GM21619 (cell line): ENCODE measurements around the gene ECM1.

Source experiments
- ATAC-seq: cut with Tn5 transposase; IDR thresholded peaks from one replicate; pipeline ENCODE4 v1.9.1; 2021; ENCODE audit not compliant: unreplicated experiment

Gene ECM1

GRCh38 chr1:150557065-150557600, 49.2 kb downstream of the ECM1 start:
- no peak for ATAC-seq

GRCh38 chr1:150557813-150558212, 49.9 kb downstream of the ECM1 start:
- ATAC-seq: no peak

DNA sequence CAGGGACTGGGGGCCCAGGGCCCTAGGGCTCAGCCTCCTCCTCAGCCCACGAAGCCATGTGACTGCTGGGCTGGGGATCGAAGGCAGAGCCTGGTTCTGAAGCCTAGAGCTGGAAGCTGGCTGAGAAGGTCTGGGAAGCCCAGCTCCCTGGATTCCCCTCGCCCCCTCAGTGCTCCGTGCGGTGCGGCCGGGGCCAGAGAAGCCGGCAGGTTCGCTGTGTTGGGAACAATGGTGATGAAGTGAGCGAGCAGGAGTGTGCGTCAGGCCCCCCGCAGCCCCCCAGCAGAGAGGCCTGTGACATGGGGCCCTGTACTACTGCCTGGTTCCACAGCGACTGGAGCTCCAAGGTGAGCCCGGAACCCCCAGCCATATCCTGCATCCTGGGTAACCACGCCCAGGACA, 50.4 kb downstream of the ECM1 start:
- no peak for ATAC-seq

DNA sequence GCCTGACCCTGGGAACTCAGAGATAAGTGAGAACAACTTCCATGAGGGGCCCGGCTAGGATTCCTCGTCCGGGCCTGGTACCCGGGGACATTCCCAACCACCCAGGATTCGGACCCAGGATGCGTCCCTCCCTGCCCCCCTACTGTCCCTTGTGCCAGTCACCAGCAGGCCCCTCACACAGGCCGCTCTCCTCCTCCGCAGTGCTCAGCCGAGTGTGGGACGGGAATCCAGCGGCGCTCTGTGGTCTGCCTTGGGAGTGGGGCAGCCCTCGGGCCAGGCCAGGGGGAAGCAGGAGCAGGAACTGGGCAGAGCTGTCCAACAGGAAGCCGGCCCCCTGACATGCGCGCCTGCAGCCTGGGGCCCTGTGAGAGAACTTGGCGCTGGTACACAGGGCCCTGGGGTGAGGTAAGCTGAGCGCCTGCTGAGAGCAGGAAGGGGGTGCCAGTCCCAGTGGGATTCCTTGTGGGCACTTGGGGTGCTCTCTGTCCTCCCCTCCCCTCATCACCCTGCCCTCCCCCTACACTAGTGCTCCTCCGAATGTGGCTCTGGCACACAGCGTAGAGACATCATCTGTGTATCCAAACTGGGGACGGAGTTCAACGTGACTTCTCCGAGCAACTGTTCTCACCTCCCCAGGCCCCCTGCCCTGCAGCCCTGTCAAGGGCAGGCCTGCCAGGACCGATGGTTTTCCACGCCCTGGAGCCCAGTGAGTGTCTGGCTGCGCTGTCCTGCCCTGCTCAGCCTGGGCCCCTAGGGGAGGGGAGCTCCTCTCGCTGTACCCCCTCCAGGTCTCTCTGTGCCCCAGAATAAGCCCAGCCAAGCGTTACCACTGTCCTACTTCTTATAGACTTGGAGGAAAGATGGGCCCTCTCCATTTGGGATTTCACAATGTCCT, 51.1 kb downstream of the ECM1 start:
- no peak for ATAC-seq

GRCh38 chr1:150559656-150560010, 51.7 kb downstream of the ECM1 start:
- no peak for ATAC-seq

DNA sequence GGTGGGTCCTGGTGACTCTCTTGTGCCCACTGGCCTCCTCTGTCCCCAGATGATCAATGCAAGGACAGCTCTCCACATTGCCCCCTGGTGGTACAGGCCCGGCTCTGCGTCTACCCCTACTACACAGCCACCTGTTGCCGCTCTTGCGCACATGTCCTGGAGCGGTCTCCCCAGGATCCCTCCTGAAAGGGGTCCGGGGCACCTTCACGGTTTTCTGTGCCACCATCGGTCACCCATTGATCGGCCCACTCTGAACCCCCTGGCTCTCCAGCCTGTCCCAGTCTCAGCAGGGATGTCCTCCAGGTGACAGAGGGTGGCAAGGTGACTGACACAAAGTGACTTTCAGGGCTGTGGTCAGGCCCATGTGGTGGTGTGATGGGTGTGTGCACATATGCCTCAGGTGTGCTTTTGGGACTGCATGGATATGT, 52.1 kb downstream of the ECM1 start:
- ATAC-seq: no peak

DNA sequence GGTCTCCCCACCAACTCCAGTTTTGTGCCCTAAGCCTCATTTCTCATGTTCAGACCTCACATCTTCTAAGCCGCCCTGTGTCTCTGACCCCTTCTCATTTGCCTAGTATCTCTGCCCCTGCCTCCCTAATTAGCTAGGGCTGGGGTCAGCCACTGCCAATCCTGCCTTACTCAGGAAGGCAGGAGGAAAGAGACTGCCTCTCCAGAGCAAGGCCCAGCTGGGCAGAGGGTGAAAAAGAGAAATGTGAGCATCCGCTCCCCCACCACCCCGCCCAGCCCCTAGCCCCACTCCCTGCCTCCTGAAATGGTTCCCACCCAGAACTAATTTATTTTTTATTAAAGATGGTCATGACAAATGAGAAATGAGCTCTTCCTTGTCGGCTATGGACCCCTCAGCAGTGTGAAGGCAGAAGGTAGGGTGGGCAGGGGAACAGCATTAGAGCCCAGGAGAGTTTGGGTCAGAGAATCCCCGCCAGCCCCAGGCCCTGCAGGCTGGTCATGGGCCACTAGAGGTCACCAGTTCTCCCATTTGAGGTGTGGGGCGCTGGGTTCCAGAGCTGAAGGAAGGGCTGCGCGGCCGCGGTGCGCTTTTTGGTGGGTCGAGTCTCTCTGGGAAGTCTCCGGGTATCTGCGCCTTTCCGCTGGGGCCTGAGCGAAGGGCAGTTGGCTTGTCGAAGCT, 52.8 kb downstream of the ECM1 start:
- peak; percentile 19 for ATAC-seq

GRCh38 chr1:150561254-150561973, 53.5 kb downstream of the ECM1 start:
- ATAC-seq: peak; percentile 17

GRCh38 chr1:150561974-150562445, 54.1 kb downstream of the ECM1 start:
- ATAC-seq: peak; percentile 34

GRCh38 chr1:150562446-150563339, 54.8 kb downstream of the ECM1 start:
- peak; percentile 29 for ATAC-seq
